ENCODE measurements around the gene PTPRN2.
"Not testable (repeated sequence)": the region's sequence is repeated elsewhere in the genome, so short reads cannot be mapped to it uniquely, and the experiment has no call there.

Gene PTPRN2

DNA sequence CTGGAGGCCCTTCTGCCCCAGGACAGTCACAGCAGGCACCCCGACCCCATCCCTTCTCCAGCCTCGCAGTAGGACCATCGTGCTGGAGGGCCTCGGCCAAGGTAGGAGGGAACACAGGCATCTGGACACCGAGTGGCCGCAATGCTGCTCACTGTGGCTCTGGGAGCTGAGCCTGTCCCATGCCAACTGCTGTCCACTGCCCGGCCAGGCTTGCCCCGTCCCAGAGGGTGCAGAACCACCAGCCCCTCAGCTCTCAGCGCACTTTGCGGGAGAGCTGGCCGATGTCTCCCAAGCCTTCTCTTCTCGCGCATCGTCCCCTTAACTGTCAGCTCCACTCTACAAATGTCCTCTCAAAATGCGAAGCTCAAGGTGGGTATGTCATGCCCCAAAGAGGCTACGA lies 197.2 kb downstream of the PTPRN2 start:
- DNase-seq (ENCODE audit: low read depth) = no peak
- H3K4me3 ChIP-seq (ENCODE audit: low read depth, low read length) = no peak overlapping the region
- TF ChIP-seq, protein P1, sequence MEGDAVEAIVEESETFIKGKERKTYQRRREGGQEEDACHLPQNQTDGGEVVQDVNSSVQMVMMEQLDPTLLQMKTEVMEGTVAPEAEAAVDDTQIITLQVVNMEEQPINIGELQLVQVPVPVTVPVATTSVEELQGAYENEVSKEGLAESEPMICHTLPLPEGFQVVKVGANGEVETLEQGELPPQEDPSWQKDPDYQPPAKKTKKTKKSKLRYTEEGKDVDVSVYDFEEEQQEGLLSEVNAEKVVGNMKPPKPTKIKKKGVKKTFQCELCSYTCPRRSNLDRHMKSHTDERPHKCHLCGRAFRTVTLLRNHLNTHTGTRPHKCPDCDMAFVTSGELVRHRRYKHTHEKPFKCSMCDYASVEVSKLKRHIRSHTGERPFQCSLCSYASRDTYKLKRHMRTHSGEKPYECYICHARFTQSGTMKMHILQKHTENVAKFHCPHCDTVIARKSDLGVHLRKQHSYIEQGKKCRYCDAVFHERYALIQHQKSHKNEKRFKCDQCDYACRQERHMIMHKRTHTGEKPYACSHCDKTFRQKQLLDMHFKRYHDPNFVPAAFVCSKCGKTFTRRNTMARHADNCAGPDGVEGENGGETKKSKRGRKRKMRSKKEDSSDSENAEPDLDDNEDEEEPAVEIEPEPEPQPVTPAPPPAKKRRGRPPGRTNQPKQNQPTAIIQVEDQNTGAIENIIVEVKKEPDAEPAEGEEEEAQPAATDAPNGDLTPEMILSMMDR (conservative IDR thresholded peaks at IDR 0.05; ENCODE audit: low read depth, low read length) = no peak

DNA sequence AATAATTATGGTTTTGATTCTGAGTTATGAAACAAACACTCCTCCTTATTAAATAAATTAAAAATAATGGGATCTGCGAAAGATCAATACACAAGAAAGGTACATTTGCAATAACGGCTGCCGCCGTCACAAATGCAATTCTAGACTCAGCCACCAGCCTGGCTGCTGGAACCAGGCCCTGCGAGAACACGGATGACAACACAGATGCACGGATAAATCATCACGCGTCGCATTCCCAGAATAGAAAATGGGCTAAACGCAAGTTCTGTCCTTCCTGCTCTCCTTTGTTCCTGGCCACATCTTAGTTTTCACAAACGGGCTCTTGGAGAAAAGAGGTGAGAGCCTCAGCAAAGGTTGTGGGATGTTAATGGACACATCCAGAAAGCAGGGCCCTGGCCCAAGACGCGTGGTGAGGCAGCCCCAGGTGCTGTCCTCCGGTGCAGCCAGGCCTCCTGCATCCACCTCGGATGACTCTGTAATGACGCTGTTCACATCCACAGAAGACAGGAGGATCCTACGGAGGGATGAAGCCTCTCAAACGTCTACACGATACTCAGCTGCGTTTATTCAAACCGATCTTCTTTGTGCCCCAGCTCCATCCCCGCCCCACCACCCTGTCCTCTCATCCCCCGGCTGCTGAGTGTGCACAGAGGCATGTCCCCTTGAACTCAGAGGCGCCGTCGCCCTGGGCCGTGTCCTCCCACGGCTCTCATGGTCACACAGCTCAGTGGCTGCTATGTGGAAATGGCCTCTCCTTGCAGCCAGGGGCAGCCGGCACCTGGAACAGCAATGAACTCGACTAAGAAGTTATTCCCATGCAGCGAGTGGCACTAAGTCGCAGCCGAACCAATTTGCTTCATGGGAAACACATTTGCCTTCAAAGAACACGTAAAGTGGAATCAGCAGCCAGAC lies 197.9 kb downstream of the PTPRN2 start:
- TF ChIP-seq, protein P1 (conservative IDR thresholded peaks at IDR 0.05; ENCODE audit: low read depth, low read length) = no peak
- no peak for DNase-seq (ENCODE audit: low read depth)
- no peak overlapping the region for H3K4me3 ChIP-seq (ENCODE audit: low read depth, low read length)

DNA sequence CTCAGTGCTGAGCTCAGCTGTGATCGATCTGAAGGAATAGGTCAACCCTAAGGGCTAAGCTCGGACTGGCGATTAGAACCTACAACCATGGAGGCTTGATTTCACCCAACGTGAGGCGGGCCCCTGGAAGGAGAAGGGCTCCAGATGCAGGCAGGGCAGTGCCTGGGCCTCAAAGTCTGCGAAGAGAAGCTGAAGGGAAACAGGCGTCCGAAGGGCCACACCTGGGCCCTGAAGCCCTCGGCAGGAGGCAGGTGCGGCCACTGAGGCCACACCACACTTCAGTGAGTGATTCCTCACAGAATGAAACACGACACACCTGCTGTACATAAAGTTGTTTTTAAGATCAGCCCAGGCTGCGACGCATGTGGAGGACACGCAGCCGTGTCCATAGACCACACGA lies 198.7 kb downstream of the PTPRN2 start:
- TF ChIP-seq, protein P1 (conservative IDR thresholded peaks at IDR 0.05; ENCODE audit: low read depth, low read length) = no peak
- no peak overlapping the region for H3K4me3 ChIP-seq (ENCODE audit: low read depth, low read length)
- DNase-seq (ENCODE audit: low read depth) = no peak

- no peak for DNase-seq (ENCODE audit: low read depth)
- TF ChIP-seq, protein P1 (conservative IDR thresholded peaks at IDR 0.05; ENCODE audit: low read depth, low read length) = no peak
- H3K4me3 ChIP-seq (ENCODE audit: low read depth, low read length) = no peak overlapping the region
Observed at GRCh38 chr7:158388072-158388471, 199.6 kb downstream of the PTPRN2 start.

GRCh38 chr7:158387546-158387891 lies 200.1 kb downstream of the PTPRN2 start:
- H3K4me3 ChIP-seq (ENCODE audit: low read depth, low read length) = no peak overlapping the region
- no peak for DNase-seq (ENCODE audit: low read depth)
- TF ChIP-seq, protein P1 (conservative IDR thresholded peaks at IDR 0.05; ENCODE audit: low read depth, low read length) = no peak

GRCh38 chr7:158386866-158387545 lies 200.6 kb downstream of the PTPRN2 start:
- DNase-seq (ENCODE audit: low read depth) = no peak
- TF ChIP-seq, protein P1 (conservative IDR thresholded peaks at IDR 0.05; ENCODE audit: low read depth, low read length) = no peak
- no peak overlapping the region for H3K4me3 ChIP-seq (ENCODE audit: low read depth, low read length)

DNA sequence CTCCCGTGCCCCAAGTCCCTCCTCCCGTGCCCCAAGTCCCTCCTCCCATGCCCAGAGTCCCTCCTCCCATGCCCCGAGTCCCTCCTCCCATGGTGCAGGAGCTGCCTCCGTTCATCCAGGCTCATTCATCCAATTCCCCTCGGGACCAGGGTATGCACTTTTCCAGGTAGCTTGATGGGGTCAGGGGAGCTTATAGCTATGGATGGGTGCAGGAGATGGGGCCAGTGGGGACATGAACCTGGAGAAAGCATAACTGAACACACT lies 201.3 kb downstream of the PTPRN2 start:
- TF ChIP-seq, protein P1 (conservative IDR thresholded peaks at IDR 0.05; ENCODE audit: low read depth, low read length) = no peak
- H3K4me3 ChIP-seq (ENCODE audit: low read depth, low read length) = no peak overlapping the region

GRCh38 chr7:158385496-158386354 lies 201.9 kb downstream of the PTPRN2 start:
- H3K4me3 ChIP-seq (ENCODE audit: low read depth, low read length); DNase-seq (ENCODE audit: low read depth): not testable (repeated sequence)

More for the DNA sequence above, 201.3 kb downstream of the PTPRN2 start:
- DNase-seq (ENCODE audit: low read depth) = no peak

All from choroid plexus epithelial cell (primary cell).